ENCODE data around the gene MROH8.
"Not testable (repeated sequence)": the region's sequence is repeated elsewhere in the genome, so short reads cannot be mapped to it uniquely, and the experiment has no call there.

The MROH8 gene

DNA sequence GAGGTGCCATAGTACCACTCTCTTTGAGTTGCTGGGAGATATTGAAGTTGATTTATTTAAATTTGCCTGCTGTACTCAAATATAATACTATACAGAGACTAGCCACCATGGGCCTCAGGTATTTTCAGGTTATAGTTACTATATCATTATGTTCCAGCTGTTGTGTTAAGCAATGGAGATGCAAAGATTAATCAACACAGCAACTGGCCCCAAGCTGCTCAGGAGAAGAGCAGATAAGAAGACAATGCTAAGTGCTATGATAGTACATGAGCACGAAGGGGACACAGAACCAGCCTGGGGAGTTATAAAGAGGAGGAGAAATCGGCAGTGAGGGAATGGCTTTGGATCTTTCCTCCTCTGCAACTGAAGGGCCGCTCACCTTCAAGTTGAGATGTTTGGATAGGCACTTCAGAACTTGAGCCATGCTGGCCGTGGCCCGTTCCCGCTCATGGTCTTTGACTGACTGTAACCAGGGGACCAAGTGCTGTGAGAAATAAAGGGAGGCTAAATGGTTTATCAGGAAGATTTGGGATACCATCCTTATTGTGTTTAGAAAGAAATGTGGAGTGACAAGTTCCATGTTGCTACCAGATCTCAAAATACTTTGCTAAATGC is 24.6 kb downstream of the MROH8 start:
- DNase-seq (ENCODE audit: low read depth in 2 of 2): no peak

DNA sequence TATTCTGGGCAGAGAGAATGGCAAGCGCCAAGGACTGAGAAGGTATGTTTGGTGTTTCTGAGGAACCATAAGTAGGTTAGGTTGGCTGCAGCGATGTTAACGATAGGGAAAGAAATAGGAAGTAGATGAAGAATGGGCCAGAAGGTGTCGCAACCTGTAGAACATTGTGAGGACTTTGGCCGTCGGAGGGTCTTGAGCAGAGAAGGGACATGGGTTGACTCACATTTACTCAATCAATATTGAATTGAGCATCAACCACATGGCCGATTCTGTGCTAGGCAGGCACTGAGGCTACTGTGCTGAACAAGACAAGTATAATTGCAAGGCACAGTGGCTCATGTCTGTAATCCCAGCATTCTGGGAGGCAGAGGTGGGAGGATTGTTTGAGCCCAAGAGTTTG is 27.1 kb downstream of the MROH8 start:
- no peak for DNase-seq (ENCODE audit: low read depth in 2 of 2)

DNA sequence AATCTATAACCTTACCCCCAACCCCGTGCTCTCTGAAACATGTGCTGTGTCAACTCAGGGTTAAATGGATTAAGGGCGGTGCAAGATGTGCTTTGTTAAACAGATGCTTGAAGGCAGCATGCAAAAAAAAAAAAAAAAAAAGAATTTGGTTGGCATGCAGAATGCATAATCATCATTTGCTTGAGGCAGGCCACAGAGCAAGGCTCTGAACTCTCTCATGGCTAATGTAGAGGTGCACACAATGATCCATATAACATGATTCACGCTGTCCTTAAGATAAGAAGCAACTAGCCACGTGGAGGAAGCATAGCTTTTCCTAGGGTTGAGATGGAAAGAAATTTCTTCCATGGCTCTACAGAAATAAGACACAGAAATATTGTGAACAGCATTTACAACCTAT is 27.8 kb downstream of the MROH8 start:
- DNase-seq (ENCODE audit: low read depth in 2 of 2): no peak

- DNase-seq (ENCODE audit: low read depth in 2 of 2): not testable (repeated sequence)
Measured at GRCh38 chr20:37150864-37151263, 28.5 kb downstream of the MROH8 start.

DNA sequence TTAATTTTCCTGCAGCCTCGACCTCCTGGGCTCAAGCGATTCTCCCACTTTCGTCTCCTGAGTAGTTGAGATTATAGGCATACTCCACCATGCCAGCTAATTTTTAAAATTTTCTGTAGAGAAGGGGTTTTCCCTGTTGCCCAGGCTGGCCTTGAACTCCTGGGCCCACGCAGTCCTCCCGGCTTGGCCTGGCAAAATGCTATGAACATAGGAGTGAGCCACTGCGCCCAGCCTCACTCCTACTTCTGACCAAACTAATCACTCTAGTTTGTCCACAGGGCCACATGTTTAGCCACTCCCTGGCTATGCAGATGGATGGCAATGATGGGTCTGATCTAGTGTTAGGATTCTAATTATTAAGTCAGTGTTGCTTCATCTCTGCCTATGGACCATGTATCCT is 32.1 kb downstream of the MROH8 start:
- DNase-seq (ENCODE audit: low read depth in 2 of 2): no peak

DNA sequence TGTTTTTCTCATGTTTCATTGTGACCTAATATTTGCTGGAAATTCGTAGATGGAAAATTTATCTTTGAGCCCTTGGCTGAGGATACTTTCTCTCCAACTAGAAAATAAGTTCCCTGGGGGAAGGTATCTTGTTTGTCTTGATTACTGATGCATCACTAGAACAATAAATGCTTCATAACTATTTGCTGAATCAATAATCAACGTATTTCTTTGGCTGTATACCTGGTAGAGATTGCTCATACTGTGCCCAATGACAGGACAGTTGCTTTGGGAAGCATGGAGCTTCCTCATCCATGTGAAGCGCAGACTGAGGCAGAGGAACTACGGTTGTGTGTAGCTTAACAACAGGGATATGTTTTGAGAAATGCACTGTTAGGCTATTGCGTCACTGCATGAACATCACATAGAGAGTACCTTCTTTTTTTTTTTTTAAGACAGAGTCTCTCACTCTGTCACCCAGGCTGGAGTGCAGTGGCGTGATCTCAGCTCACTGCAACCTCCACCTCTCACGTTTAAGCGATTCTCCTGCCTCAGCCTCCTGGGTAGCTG is 34.4 kb downstream of the MROH8 start:
- no peak for DNase-seq (ENCODE audit: low read depth in 2 of 2)

DNA sequence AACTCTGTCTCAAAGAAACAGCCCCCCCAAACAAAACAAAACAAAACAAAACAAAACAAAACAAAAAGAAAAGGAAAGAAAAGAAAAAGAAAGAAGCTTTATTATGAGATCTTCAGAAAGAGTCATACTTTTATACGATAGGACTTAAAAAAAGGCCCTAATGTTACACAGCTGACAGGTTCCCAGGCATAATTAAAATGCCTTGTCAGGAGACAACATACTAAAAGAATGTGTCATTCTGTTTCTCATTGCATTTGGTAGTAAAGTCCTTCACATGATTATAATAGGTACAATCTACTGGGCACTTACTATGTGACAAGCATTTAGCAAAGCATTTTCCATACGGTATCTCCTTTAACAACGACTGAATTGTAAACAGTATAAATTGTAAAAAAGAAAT is 36.6 kb downstream of the MROH8 start:
- DNase-seq (ENCODE audit: low read depth in 2 of 2): no peak

- no peak for DNase-seq (ENCODE audit: low read depth in 2 of 2)
Measured at GRCh38 chr20:37137547-37137946, 41.8 kb downstream of the MROH8 start.

DNA sequence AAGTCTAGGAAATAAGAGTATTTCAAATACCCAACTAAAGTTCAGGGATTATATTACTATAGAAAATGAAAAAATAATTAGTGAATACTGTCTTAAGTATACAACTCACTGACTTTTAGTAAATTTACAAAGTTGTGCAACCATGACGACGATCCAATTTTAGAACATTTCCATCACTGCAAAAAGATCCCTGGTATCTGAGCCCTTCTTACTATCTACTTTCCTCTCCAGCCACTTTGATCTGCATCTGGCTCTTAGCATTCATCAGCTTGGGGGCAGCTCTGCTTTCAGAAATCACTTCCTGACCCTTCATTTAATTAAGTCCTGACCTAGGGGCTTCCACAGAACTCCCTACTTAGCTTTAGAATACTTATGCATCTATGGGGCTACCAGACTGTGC is 45.4 kb downstream of the MROH8 start:
- no peak for DNase-seq (ENCODE audit: low read depth in 2 of 2)

- no peak for DNase-seq (ENCODE audit: low read depth in 2 of 2)
Measured at GRCh38 chr20:37131486-37131885, 47.9 kb downstream of the MROH8 start.

DNA sequence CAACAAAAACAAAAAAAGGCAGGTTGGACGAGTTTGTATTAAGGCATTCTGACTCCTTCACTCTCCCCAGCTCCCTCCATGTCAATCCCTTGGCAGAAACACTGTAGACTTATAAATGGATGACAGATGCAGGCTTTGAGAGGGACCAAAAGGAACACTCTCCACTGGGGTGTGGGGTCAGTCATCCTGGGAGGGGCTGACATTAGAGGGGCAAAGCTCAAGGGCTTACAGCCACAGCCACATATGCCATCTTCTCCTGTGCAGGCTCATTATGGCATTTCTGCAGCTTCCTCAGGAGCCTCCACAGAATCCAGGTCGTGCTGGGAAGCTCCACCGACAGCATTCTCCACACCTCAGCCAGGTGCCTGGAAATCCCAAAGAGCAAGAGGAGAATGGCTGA is 50.5 kb downstream of the MROH8 start:
- DNase-seq (ENCODE audit: low read depth in 2 of 2): no peak

GRCh38 chr20:37126290-37126689 is 53.1 kb downstream of the MROH8 start:
- not testable (repeated sequence) for DNase-seq (ENCODE audit: low read depth in 2 of 2)

- no peak for DNase-seq (ENCODE audit: low read depth in 2 of 2)
Measured at GRCh38 chr20:37123441-37123840, 55.9 kb downstream of the MROH8 start.

GRCh38 chr20:37120497-37120896 is 58.9 kb downstream of the MROH8 start:
- DNase-seq (ENCODE audit: low read depth in 2 of 2): no peak

DNA sequence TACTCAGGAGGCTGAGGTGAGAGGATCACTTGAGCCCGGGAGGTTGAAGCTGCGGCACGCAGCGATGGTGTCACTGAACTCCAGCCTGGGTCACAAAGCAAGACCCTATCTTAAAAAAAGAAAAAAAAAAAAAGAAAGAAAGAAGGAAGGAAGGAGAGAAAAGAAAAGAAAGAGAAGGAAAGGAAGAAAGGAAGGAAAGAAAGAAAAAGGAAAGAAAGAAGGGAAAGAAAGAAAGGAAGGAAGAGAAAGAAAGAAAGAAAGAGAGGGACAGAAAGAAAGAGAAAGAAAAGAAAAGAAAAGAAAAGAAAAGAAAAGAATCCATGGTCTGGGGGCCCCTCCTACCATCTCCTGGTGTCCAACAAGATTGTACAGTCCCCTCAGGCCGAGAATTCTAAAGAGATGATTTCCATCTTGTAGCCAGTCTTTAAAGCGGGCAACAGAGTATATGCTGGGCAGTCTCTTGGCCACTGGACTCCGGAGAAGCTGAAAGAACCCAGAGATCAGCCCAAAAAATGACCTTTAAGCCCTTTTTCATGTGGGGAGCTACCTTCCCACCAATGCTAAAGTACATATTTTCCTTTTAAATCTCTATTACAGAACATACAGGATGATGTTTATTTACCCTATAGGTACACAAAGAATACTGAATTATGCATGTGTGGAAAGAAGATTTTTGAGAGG is 59.9 kb downstream of the MROH8 start:
- DNase-seq (ENCODE audit: low read depth in 2 of 2): no peak

DNA sequence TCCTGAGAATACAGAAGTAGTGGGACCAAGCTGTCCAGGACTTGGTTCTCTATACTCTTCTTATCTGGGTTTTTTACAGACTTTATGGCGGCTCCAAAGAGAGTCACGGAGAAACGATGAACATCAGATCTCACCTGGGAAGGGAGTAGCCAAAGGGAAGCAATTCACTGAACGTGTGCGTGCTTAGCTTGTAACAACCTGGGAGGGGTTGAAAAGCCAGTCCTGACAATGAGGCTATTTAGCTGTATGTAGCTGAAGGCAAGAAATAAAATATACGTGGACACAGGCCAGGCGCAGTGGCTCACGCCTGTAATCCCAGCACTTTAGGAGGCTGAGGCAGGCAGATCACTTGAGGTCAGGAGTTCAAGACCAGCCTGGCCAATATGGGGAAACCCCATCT is 65.3 kb downstream of the MROH8 start:
- no peak for DNase-seq (ENCODE audit: low read depth in 2 of 2)

GRCh38 chr20:37111926-37112455 is 67.4 kb downstream of the MROH8 start:
- no peak for DNase-seq (ENCODE audit: low read depth in 2 of 2)

- no peak for DNase-seq (ENCODE audit: low read depth in 2 of 2)
Measured at GRCh38 chr20:37108676-37109075, 70.7 kb downstream of the MROH8 start.

DNA sequence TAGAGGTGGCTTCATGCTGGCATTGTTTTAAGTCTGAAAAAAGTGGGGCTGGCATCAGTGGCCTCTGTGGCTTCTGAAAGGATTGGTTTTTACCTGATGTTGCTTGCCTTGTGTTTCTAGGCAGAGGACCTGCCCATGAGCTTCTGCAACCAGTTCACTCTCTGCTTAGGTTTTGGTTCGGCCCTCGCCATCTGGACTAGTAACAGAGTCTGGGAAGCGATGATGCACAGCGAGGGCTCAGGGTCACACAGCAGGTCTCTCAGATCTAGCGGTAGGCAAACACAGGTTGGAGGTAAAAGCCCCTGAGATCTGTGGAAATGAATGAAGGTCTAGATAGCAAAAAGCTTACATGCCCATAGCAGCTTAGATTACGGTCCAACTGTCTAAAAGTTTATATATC is 76.8 kb downstream of the MROH8 start:
- DNase-seq (ENCODE audit: low read depth in 2 of 2): no peak

- DNase-seq (ENCODE audit: low read depth in 2 of 2): no peak
Measured at GRCh38 chr20:37096415-37097041, 82.8 kb downstream of the MROH8 start.

DNA sequence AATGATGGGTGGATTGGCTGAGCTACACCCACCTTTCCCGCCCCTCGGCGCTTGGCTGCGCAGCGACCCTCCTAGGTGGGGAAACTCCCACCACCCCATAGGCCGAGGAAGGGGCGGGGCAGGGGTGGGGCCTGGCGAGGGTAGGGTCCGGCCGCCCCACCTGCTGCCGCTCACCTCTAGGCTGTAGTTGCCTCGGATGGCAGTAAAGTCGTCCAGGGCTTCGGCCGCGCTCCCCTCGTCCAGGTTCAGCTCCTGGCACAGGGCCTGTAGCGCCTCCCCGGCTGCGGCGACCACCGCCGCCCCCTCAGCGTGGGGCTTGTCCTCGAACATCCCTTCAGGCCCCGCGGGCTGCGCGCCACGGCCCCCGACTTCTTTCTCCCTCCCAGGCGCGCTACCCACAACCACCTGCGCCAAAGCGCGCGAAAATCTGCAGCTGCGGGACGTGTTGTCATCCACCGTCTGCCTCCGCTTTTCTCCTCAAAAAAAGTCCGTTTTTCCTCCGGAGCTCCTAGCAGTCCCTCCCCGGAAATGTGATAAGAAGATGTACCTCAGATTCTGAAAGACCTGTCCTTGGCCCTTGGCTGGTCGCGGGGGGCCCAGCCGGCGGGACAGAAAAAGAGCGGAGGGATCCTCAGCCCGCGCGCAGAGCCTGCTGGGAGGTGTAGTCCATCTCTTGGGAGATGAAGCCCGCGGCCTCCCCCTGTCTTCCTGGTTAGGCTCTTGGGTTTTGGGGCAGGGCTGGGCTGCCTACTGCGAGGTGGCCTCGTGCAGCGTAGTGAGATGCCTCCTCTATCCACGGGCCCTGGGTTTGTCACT is 83.5 kb downstream of the MROH8 start, which contains the start of gene RBL1:
Gene RBL1, minus strand, starts transcription at position 399 of the 816 bp plus-strand sequence. Its CDS starts 69 bp downstream, at position 330.
- peak; percentile 54 to 65 for DNase-seq (ENCODE audit: low read depth in 2 of 2)

DNA sequence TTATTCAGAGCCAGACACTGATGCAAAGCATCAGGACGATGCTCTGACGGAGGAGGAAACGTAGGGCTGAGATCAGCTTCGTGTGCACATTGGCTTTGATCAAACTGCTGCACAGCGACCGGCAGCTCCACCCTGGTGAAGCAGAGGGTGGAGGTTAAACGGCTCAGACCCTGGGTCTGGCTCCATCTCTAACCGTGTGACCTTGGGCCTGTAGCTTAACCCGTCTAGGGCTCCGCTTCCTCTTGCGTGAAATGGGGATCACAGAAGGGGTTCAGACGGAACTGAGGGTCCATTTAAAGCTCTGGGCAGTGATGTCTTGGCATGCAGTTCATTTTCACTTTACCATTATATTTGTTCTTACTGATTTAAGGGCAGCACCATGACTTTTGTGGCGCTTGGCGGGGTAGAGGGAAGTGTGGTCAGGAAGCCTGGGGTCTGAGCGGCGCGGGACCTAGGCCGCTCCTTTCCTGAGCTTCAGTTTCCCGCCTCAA is 84.2 kb downstream of the MROH8 start:
- DNase-seq (ENCODE audit: low read depth in 2 of 2): no peak
